Fibroblast of villous mesenchyme (primary cell): ENCODE results near the gene LMNTD1. TPM values are rescaled to one million over a fixed set of nuclear protein-coding genes. Genes with fewer than 3 reads are reported as not detected.

Source experiments
- DNase-seq: peaks from one replicate; pipeline ENCODE4 v3.0.0-alpha.2; 2010; ENCODE audit warnings: low read depth
- H3K4me3 ChIP-seq: 2 replicates; pipeline ENCODE4 v1.5.1; 2011; ENCODE audit warnings: low read depth, mild to moderate bottlenecking, low read length
- total RNA-seq: library from RNA; depleted of rRNA; stranded (reverse); fragments of >200 nt; gene quantifications from 2 replicates; pipeline ENCODE4 v1.2.3, GENCODE V29; 2012
- TF ChIP-seq, protein P1 (sequence below): IDR thresholded peaks from 2 replicates; pipeline ENCODE4 v1.5.1; 2012; ENCODE audit warnings: low read depth, mild to moderate bottlenecking, low read length; ENCODE audit not compliant: insufficient read depth

Gene LMNTD1
- total RNA-seq, 1 donor: not detected

DNA sequence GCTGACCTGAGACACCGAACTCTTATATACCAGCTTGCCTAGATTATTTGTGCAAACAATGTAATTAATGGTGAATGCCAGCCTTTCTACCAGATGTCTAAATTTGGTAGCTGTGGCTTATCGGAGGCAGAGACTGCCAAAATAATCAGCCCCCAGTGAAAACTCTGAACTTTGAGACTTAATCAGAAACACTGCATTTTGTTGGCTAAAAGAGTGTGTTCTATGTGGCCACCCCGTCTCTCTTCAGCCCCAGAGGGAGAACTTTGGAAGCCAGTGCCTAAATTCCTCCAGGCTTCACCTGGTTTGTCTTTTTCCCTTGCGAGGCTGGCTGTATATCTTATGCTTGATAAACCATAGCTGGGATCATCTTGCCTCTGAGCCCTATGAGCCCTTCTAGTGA lies 90.1 kb downstream of the LMNTD1 start:
- DNase-seq: no peak
- H3K4me3 ChIP-seq: no peak overlapping the region
- TF ChIP-seq, protein P1, sequence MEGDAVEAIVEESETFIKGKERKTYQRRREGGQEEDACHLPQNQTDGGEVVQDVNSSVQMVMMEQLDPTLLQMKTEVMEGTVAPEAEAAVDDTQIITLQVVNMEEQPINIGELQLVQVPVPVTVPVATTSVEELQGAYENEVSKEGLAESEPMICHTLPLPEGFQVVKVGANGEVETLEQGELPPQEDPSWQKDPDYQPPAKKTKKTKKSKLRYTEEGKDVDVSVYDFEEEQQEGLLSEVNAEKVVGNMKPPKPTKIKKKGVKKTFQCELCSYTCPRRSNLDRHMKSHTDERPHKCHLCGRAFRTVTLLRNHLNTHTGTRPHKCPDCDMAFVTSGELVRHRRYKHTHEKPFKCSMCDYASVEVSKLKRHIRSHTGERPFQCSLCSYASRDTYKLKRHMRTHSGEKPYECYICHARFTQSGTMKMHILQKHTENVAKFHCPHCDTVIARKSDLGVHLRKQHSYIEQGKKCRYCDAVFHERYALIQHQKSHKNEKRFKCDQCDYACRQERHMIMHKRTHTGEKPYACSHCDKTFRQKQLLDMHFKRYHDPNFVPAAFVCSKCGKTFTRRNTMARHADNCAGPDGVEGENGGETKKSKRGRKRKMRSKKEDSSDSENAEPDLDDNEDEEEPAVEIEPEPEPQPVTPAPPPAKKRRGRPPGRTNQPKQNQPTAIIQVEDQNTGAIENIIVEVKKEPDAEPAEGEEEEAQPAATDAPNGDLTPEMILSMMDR: no peak

DNA sequence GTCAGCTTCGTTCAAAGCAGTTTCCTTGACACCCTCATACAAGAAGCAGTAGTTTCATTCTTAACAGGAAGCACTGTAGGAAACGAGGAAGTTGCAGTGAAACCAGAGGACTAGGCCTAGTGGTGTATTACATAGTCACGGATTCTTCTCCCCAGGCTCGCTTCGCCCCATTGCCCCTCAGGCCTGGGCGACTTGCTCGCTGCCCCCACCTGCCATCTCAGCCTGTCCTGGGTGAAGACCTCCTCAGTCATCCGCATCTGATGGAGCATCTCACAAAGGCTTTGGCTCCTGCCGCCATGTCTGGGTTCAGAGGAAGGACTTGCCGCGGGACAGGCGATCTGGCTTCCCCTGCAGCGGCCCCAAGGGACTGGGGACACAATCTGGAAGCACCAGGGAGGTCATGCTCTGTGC lies 93.5 kb downstream of the LMNTD1 start:
- DNase-seq: no peak
- TF ChIP-seq, protein P1: no peak
- no peak overlapping the region for H3K4me3 ChIP-seq

DNA sequence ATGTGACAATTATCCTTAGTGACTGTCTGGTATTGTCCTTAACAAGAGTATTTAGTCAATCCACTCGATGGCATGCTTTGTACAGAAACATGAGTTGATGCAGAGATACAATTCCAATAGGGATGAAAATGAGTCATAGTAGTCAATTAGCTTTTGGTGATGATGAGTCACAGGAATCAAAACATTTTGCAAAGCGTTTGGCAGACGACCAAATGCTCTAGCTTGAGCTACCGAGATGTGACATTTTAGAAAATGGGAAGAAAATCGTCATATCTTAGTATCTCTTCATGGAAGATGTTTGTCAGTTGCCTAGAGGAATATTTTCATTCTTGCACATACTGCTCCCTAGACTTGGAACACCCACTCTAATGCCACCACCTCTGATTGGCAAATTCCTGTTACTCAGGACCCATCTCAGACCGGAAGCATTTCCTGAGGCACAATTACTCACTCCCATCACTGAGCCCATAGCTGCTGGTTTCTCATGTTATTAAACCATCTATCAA lies 95.0 kb downstream of the LMNTD1 start:
- peak; percentile 88 for DNase-seq
- TF ChIP-seq, protein P1: no peak
- no peak overlapping the region for H3K4me3 ChIP-seq

DNA sequence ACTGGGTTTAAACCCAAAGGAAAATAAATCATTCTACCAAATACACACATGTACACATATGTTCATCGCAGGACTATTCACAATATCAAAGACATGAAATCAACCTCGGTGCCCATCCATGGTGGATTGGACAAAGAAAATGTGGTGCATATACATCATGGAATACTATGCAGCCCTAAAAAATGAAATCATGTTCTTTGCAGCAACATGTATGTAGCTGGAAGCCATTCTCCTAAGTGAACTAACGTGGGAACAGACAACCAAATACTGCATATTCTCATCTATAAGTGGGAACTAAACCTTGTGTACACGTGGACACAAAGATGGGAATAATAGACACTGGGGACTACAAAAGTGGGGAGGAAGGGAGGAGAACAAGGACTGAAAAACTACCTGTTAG lies 96.6 kb downstream of the LMNTD1 start:
- no peak overlapping the region for H3K4me3 ChIP-seq
- TF ChIP-seq, protein P1: no peak
- no peak for DNase-seq

DNA sequence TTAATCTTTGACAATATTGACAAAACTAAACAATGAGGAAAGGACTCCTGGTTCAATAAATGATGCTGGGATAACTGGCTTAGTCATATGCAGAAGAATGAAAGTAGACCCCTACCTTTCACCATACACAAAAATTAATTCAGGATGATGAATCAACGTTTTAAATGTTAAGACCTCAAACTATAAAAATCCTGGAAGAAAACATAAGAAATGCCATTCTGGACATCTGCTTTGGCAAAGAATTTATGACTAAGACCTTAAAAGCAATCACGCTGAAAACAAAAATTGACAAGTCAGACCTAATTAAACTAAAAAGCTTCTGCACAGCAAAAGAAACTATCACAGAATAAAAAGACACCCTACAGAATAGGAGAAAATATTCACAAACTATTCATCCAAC lies 97.4 kb downstream of the LMNTD1 start:
- no peak for DNase-seq
- no peak overlapping the region for H3K4me3 ChIP-seq
- TF ChIP-seq, protein P1: no peak

DNA sequence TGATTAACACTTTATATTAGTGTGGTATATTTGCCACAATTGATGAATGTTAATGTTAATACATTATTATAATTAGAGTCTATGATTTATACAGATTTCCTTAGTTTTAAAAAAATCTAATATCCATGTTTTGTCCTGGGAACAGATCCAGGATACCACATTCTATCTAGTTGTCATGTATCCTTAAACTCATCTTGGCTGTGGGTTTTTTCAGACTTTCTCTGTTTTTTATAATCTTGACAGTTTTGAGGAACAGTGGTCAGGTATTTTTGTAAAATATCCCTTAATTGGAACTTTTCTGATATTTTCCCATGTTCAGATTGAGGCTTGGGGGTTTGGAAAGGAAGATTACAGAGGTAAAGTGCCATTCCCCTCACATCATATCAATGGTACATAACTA lies 104.1 kb downstream of the LMNTD1 start:
- no peak for DNase-seq
- no peak overlapping the region for H3K4me3 ChIP-seq
- TF ChIP-seq, protein P1: no peak

DNA sequence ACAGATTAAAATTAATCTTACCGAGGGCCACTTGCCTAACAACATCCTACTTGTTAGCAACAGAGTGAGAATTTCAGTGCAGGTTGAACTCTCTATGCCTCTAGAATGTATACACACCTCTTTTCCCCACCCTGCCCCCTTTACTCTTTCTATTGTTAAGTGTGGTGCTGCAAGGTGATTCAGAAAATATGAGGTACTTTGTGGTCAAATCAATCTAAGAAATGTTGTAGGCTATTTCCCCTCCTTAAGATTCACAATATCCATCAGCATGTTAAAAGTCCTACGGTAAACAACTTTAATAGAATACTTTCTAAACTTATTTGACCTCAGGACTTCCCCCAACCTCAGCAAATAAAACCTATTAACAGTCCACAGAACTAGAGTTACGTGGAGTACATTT lies 106.0 kb downstream of the LMNTD1 start:
- TF ChIP-seq, protein P1: no peak
- DNase-seq: no peak
- H3K4me3 ChIP-seq: no peak overlapping the region
